B cell (primary cell): ENCODE results near the gene EFNA1. TPM values are rescaled to one million over a fixed set of nuclear protein-coding genes. Genes with fewer than 3 reads are reported as not detected.

Source experiments
- ATAC-seq: fragments of 200-7000 bp; cut with Tn5 transposase; one replicate; pipeline ENCODE4 v1.10.0; 2021; ENCODE audit warnings: low read depth, mild to moderate bottlenecking, moderate number of reproducible peaks, moderate library complexity
- CTCF ChIA-PET: fragments of 350-600 bp; sonication (Branson Sonifier 250); formaldehyde crosslinking; loops from one replicate; lab custom pipeline; 2021; ENCODE audit warnings: antibody characterized with exemption, inconsistent platforms; lab: Charles Lee
- POLR2A ChIA-PET: fragments of 350-600 bp; sonication (Branson Sonifier 250); formaldehyde crosslinking; loops from one replicate; lab custom pipeline; 2021; ENCODE audit warnings: antibody characterized with exemption; lab: Charles Lee
- DNase-seq: peaks from one replicate; pipeline ENCODE4 v3.0.0; 2013
- H2AFZ ChIP-seq: 2 replicates; pipeline ENCODE4 v1.6.1; 2012; ENCODE audit warnings: mild to moderate bottlenecking, low read depth, low read length; ENCODE audit not compliant: insufficient read depth, poor library complexity, severe bottlenecking
- H3K27ac ChIP-seq, 2 donors: 1 replicate in 1 of 2; 2 replicates in 1 of 2; pipeline ENCODE4 v1.5.1; 2012 to 2013; ENCODE audit warnings: low read length in 2 of 2, mild to moderate bottlenecking in 2 of 2, moderate library complexity in 1 of 2
- H3K27me3 ChIP-seq, 4 experiments: fragments of 200-600 bp in 1 of 4; sonication (generic) in 1 of 4; replicated peaks in 1 of 4; 1 replicate in 2 of 4; 2 replicates in 2 of 4; pipeline versions ENCODE4 v1.6.1 to v1.7.0; 2013 to 2016; ENCODE audit warnings: low read length in 3 of 4, mild to moderate bottlenecking in 2 of 4, mixed read lengths in 1 of 4, moderate library complexity in 1 of 4; ENCODE audit not compliant: insufficient read depth in 4 of 4, control insufficient read depth in 3 of 4; ENCODE audit errors: control extremely low read depth in 1 of 4
- H3K36me3 ChIP-seq, 2 experiments: replicated peaks in 1 of 2; 1 replicate in 1 of 2; 2 replicates in 1 of 2; pipeline versions ENCODE4 v1.6.1 to v1.7.1; 2013; ENCODE audit warnings: low read length in 1 of 2; ENCODE audit not compliant: insufficient read depth in 2 of 2, control insufficient read depth in 1 of 2; ENCODE audit errors: control extremely low read depth in 1 of 2, extremely low read depth in 1 of 2
- H3K4me1 ChIP-seq, 2 donors: fragments of 200-600 bp in 1 of 2; sonication (generic) in 1 of 2; 1 replicate in 1 of 2; 2 replicates in 1 of 2; pipeline versions ENCODE4 v1.5.1 to v1.6.1; 2013 to 2017; ENCODE audit warnings: low read length in 2 of 2; ENCODE audit not compliant: control insufficient read depth in 2 of 2, insufficient read depth in 2 of 2
- H3K4me2 ChIP-seq: replicated peaks from 2 replicates; pipeline ENCODE3; 2012; ENCODE audit warnings: mild to moderate bottlenecking, low read depth, low read length; ENCODE audit not compliant: poor library complexity, severe bottlenecking
- H3K4me3 ChIP-seq, 5 experiments: fragments of 200-600 bp in 1 of 5; sonication (generic) in 1 of 5; 1 replicate in 3 of 5; 2 replicates in 2 of 5; pipeline versions ENCODE4 v1.5.1 to v1.7.0; 2011 to 2016; ENCODE audit warnings: low read length in 4 of 5, mild to moderate bottlenecking in 4 of 5, low read depth in 2 of 5, control low read depth in 1 of 5, moderate library complexity in 1 of 5; ENCODE audit not compliant: insufficient read depth in 1 of 5; ENCODE audit errors: control extremely low read depth in 1 of 5, extremely low read depth in 1 of 5
- H3K79me2 ChIP-seq: fragments of 200-600 bp; sonication (generic); one replicate; pipeline ENCODE4 v1.6.0; 2016; ENCODE audit warnings: low read length; ENCODE audit not compliant: control insufficient read depth, insufficient read depth
- H3K9ac ChIP-seq: fragments of 200-600 bp; sonication (generic); 2 replicates; pipeline ENCODE4 v1.6.1; 2017; ENCODE audit warnings: mild to moderate bottlenecking, low read length, moderate library complexity
- H3K9me3 ChIP-seq, 3 donors: one replicate each; pipeline versions ENCODE4 v1.6.1 to v1.7.1; 2013; ENCODE audit warnings: low read length in 2 of 3; ENCODE audit not compliant: control insufficient read depth in 2 of 3, insufficient read depth in 1 of 3; ENCODE audit errors: control extremely low read depth in 1 of 3
- H4K20me1 ChIP-seq: 2 replicates; pipeline ENCODE4 v1.6.0; 2012; ENCODE audit warnings: mild to moderate bottlenecking, low read length; ENCODE audit not compliant: insufficient read depth, control insufficient read depth, poor library complexity, severe bottlenecking
- H3K27ac Mint-ChIP-seq: one replicate; pipeline ENCODE4 v1.8.0; 2021; ENCODE audit warnings: mixed read lengths
- H3K27me3 Mint-ChIP-seq: one replicate; pipeline ENCODE4 v1.8.0; 2021; ENCODE audit warnings: mixed read lengths
- H3K4me1 Mint-ChIP-seq: one replicate; pipeline ENCODE4 v1.8.0; 2021; ENCODE audit warnings: mixed read lengths
- H3K4me3 Mint-ChIP-seq: one replicate; pipeline ENCODE4 v1.8.0; 2021; ENCODE audit warnings: mixed read lengths
- H3K9me3 Mint-ChIP-seq: one replicate; pipeline ENCODE4 v1.8.0; 2022; ENCODE audit warnings: mixed read lengths; ENCODE audit not compliant: insufficient read depth
- EZH2 ChIP-seq: IDR thresholded peaks from 2 replicates; pipeline ENCODE4 v1.6.1; 2012; ENCODE audit warnings: borderline replicate concordance, low read depth, mild to moderate bottlenecking, moderate library complexity, low read length; ENCODE audit not compliant: insufficient read depth, poor library complexity, severe bottlenecking
- WGBS: methylation state at CpG from one replicate; pipeline ENCODE4 v1.1.5; 2013; ENCODE audit warnings: missing lambda C conversion rate; ENCODE audit not compliant: insufficient coverage; 5-methylcytosine and 5-hydroxymethylcytosine counted together
- intact Hi-C: fragments of 100-400 bp; cut with micrococcal nuclease; formaldehyde crosslinking; loops from one replicate; pipeline ENCODE4 v1.10.0; 2022
- polyA plus RNA-seq: library from polyadenylated mRNA; depleted of rRNA; stranded (reverse); fragments of >200 nt; gene quantifications from 2 replicates; pipeline ENCODE4 v1.2.3, GENCODE V29; 2012
- total RNA-seq, 2 donors: library from RNA; stranded (reverse); fragments of 120-200 nt in 1 of 2; gene quantifications; 1 replicate in 1 of 2; 2 replicates in 1 of 2; pipeline versions ENCODE4 v1.2.3 to v1.2.4, GENCODE V29; 2013 to 2022
- TF ChIP-seq, protein P1 (sequence below): fragments of 200-600 bp; IDR thresholded peaks from one replicate; pipeline ENCODE4 v1.8.0; 2022; ENCODE audit warnings: antibody characterized with exemption, mild to moderate bottlenecking

EFNA1 gene
- total and polyA plus RNA-seq, 2 donors (not counting 1 experiment from before 2014, with no cell fraction given), result 0.28 TPM; not detected in 1

DNA sequence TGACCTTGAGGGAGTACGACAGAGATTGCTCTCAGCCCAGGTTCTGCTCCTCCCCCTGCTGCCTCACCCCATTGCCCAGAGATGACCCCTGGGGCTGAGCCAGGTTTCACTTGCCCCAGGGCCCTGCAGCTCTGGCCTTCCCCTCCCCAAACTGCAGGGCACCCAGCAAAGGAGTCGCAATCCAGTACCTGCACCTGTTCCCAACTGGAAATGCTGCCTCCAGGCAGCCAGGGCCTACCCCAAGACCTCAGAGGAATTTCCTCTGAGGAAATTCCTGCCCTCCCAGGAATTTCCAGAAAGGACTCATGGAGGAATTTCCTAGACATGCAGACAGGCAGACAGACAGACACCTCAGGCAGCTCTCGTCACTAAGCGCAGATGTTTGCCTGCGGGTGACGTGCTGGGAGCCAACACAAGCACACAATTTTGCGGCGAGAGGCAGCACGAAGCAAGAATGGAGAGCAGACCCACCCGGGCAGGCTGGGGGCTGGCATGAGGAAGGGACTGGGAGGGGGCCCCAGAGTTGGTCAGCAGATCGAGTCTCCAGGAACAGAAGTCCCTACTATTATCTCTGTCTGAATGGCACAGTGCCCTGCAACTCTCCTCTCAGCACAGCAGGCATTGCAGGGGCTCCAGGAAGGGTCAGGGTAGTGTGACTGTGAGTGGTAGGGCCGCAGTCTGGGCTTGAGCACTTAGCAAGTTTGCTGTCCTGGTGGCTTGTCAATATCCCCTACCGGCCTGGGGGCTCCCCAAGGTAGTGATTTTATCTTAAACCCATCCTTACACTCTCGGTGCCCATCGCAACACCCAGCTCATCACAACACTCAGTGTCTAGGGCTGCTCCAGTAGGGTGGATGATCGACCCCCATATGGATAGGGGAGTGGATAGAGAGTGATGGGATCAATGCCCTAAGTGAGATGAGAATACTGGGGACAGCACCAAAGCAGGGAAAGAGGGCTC lies 2.9 kb upstream of the EFNA1 start:
- CTCF ChIA-PET, result interaction anchor here (1.5 to 2.3 kb wide), 2 partner anchors 33 to 42 kb away, joined by 5 to 10 read pairs; no protein-coding TSS in a partner anchor
- Histone ChIP-seq H4K20me1 (peaks cover 8% of the 10 kb centered on the region), H3K9ac (no peak overlapping the region), H3K36me3 (no peaks in the 10 kb centered on the region), H2AFZ (no peak overlapping the region), H3K27ac (no peak overlapping the region), H3K4me1 (peaks cover 34% of the 10 kb centered on the region in 2 donors), H3K79me2 (no peaks in the 10 kb centered on the region), H3K9me3 (peaks cover 0 to 7% (median 0%) of the 10 kb centered on the region in 3 donors), H3K4me3 (no peak overlapping the region), H3K27me3 (peaks cover 0 to 49% (median 24%) of the 10 kb centered on the region in 4 experiments), H3K4me2 (no peak overlapping the region)
- Mint-ChIP-seq H3K4me1 (peaks cover 34% of the 10 kb centered on the region), H3K27ac (no peak overlapping the region), H3K9me3 (no peaks in the 10 kb centered on the region), H3K27me3 (peaks cover 54% of the 10 kb centered on the region), H3K4me3 (no peak overlapping the region)
- POLR2A ChIA-PET, result interaction anchor here (0.7 kb wide), 1 partner anchor 50 kb away, joined by 3 read pairs; no protein-coding TSS in a partner anchor
- intact Hi-C loops, result loop anchor here (5.0 kb wide), 2 partner anchors 32 to 43 kb away; no protein-coding TSS in a partner anchor
- 90% methylated on average over 11 of the region's 16 CpGs for WGBS
- ATAC-seq (no peak), DNase-seq (no peak)
- no peak for TF ChIP-seq EZH2
- TF ChIP-seq, protein P1, sequence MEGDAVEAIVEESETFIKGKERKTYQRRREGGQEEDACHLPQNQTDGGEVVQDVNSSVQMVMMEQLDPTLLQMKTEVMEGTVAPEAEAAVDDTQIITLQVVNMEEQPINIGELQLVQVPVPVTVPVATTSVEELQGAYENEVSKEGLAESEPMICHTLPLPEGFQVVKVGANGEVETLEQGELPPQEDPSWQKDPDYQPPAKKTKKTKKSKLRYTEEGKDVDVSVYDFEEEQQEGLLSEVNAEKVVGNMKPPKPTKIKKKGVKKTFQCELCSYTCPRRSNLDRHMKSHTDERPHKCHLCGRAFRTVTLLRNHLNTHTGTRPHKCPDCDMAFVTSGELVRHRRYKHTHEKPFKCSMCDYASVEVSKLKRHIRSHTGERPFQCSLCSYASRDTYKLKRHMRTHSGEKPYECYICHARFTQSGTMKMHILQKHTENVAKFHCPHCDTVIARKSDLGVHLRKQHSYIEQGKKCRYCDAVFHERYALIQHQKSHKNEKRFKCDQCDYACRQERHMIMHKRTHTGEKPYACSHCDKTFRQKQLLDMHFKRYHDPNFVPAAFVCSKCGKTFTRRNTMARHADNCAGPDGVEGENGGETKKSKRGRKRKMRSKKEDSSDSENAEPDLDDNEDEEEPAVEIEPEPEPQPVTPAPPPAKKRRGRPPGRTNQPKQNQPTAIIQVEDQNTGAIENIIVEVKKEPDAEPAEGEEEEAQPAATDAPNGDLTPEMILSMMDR, result no peak
